HCT116 (cell line): Measurements from ENCODE around the gene VCAN.

Experiments used
- EZH2phosphoT487 ChIP-seq: fragments of 200-600 bp; IDR thresholded peaks from 2 replicates; pipeline ENCODE4 v1.6.1; 2018; ENCODE audit warnings: antibody characterized with exemption, borderline replicate concordance
- POLR2A ChIP-seq: IDR thresholded peaks from 2 replicates; pipeline ENCODE4 v1.7.0; 2011; ENCODE audit warnings: borderline replicate concordance; ENCODE audit not compliant: insufficient read depth, insufficient read length; ENCODE audit errors: extremely low read depth
- POLR2AphosphoS5 ChIP-seq: IDR thresholded peaks from 2 replicates; pipeline ENCODE4 v1.6.1; 2011; ENCODE audit warnings: mild to moderate bottlenecking, low read depth, low read length, moderate library complexity
- SIN3A ChIP-seq: IDR thresholded peaks from 2 replicates; pipeline ENCODE4 v1.6.1; 2012; ENCODE audit warnings: low read depth
- TF ChIP-seq, protein P1 (sequence below): IDR thresholded peaks from 2 replicates; pipeline ENCODE4 v1.6.1; 2012

- TF ChIP-seq SIN3A, result no peak
- no peak for TF ChIP-seq EZH2phosphoT487
- no peak for TF ChIP-seq POLR2A
- TF ChIP-seq POLR2AphosphoS5, result no peak
- TF ChIP-seq, protein P1, sequence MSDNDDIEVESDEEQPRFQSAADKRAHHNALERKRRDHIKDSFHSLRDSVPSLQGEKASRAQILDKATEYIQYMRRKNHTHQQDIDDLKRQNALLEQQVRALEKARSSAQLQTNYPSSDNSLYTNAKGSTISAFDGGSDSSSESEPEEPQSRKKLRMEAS, result no peak
Observed at GRCh38 chr5:83484294-83484693, 12.8 kb downstream of the VCAN start.
